Measurements from ENCODE around the gene OR8D2. TPM values are rescaled to one million over a fixed set of nuclear protein-coding genes. Genes with fewer than 3 reads are reported as not detected.

Gene OR8D2, protein sequence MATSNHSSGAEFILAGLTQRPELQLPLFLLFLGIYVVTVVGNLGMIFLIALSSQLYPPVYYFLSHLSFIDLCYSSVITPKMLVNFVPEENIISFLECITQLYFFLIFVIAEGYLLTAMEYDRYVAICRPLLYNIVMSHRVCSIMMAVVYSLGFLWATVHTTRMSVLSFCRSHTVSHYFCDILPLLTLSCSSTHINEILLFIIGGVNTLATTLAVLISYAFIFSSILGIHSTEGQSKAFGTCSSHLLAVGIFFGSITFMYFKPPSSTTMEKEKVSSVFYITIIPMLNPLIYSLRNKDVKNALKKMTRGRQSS
- polyA plus RNA-seq (2011; rRNA removed) (not detected in 2 replicates), polyA minus RNA-seq (2011; rRNA and poly(A)+ RNA removed) (not detected in 2 replicates)

DNA sequence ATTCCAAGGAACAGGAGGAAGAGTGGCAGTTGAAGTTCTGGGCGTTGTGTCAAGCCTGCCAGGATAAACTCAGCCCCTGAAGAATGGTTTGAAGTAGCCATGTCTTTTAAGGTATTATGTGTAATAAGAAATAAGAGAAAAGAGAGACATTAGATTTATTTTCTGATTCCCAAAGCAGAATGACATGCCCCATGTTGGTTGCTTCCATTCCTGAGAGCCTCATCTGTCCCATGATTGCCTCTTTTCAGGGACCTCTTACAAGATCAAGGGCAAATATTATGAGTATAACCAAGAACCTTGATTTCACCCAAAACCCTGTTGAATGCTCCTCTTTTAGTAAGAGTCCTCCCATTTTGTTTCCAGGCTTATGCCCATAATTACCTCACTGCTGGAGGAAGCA lies at the start of gene OR8D2:
OR8D2 (minus strand) TSS at position 101 of the 400 bp plus-strand sequence; CDS start at position 101, 0 bp downstream.
- no peak within 1 kb of the TSS for H3K4me3 ChIP-seq (ENCODE audit: low read depth, low read length)
- TF ChIP-seq, protein P1, sequence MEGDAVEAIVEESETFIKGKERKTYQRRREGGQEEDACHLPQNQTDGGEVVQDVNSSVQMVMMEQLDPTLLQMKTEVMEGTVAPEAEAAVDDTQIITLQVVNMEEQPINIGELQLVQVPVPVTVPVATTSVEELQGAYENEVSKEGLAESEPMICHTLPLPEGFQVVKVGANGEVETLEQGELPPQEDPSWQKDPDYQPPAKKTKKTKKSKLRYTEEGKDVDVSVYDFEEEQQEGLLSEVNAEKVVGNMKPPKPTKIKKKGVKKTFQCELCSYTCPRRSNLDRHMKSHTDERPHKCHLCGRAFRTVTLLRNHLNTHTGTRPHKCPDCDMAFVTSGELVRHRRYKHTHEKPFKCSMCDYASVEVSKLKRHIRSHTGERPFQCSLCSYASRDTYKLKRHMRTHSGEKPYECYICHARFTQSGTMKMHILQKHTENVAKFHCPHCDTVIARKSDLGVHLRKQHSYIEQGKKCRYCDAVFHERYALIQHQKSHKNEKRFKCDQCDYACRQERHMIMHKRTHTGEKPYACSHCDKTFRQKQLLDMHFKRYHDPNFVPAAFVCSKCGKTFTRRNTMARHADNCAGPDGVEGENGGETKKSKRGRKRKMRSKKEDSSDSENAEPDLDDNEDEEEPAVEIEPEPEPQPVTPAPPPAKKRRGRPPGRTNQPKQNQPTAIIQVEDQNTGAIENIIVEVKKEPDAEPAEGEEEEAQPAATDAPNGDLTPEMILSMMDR (IDR thresholded peaks at IDR 0.05; ENCODE audit: low read depth, low read length) = no peak
- H3K27ac ChIP-seq (ENCODE audit: low read depth, low read length) = no peak within 1 kb of the TSS
- H3K27me3 ChIP-seq (ENCODE audit: control insufficient read depth, insufficient read depth, low read length) = no peaks in the 10 kb centered on the region
- CTCF ChIA-PET = no interaction called here
- H3K9me3 ChIP-seq (ENCODE audit: control insufficient read depth, insufficient read depth, low read length) = no peaks in the 10 kb centered on the region
- DNase-seq (ENCODE audit: low read depth, low spot score) = no peak
- POLR2A ChIA-PET = no interaction called here

DNA sequence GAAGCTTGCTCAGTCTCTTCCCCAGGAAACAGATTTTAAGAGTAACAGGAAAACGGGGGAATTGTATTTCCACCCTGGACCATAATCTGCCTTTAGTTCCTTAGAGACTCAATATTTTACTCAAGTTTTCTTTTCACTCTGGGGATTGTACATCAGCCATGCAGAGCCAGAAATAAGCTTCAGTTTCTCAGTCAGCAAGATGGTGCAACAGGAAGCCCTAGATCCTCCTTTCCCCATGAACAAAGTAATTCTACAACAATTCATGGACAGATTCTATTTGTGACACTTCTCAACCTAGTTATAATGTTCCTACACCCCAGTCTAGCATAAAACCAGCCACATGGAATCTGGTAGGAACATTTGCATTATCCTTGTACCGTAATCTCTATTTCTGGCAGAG lies 39.6 kb upstream of the OR8D2 start:
- no peak for DNase-seq (ENCODE audit: low read depth, low spot score)
- TF ChIP-seq, protein P1 (IDR thresholded peaks at IDR 0.05; ENCODE audit: low read depth, low read length) = no peak
- no peaks in the 10 kb centered on the region for H3K27me3 ChIP-seq (ENCODE audit: control insufficient read depth, insufficient read depth, low read length)
- CTCF ChIA-PET = no interaction called here
- no peaks in the 10 kb centered on the region for H3K9me3 ChIP-seq (ENCODE audit: control insufficient read depth, insufficient read depth, low read length)
- no peak overlapping the region for H3K27ac ChIP-seq (ENCODE audit: low read depth, low read length)
- POLR2A ChIA-PET = no interaction called here
- H3K4me3 ChIP-seq (ENCODE audit: low read depth, low read length) = no peak overlapping the region

DNA sequence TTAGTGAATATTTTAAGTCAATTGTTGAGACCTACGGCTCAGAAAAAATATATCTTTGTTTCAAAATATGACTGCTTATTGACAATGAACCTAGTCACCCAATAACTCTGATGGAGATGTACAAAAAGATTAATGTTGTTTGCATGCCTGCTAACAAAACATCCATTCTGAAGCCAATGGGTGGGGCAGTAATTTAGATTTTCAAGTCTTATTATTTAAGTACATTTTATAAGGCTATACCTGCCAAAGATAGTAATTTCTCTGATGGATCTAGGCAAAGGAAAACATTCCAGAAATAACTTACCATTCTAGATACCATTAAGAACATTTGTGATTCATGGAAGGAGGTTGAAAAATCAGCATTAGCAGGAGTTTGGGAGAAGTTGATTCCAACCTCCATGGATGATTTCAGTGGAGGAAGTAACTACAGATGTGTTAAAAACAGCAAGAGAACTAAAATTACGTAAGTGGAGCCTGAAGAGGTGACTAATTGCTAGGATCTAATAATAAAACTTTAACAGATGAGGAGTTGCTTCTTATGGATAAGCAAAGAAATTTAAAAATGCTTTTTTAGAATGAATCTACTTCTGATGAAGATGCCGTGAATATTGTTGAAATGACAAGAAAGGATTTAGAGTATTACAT lies 26.4 kb upstream of the OR8D2 start:
- ChIA-PET CTCF (interaction anchor here (1.0 kb wide), 1 partner anchor 16 kb away, joined by 5 read pairs; no protein-coding TSS in a partner anchor), POLR2A (no interaction called here)
- H3K27ac ChIP-seq (ENCODE audit: low read depth, low read length) = no peak overlapping the region
- H3K9me3 ChIP-seq (ENCODE audit: control insufficient read depth, insufficient read depth, low read length) = no peaks in the 10 kb centered on the region
- no peak for DNase-seq (ENCODE audit: low read depth, low spot score)
- no peaks in the 10 kb centered on the region for H3K27me3 ChIP-seq (ENCODE audit: control insufficient read depth, insufficient read depth, low read length)
- TF ChIP-seq, protein P1 (IDR thresholded peaks at IDR 0.05; ENCODE audit: low read depth, low read length) = no peak
- H3K4me3 ChIP-seq (ENCODE audit: low read depth, low read length) = no peak overlapping the region

DNA sequence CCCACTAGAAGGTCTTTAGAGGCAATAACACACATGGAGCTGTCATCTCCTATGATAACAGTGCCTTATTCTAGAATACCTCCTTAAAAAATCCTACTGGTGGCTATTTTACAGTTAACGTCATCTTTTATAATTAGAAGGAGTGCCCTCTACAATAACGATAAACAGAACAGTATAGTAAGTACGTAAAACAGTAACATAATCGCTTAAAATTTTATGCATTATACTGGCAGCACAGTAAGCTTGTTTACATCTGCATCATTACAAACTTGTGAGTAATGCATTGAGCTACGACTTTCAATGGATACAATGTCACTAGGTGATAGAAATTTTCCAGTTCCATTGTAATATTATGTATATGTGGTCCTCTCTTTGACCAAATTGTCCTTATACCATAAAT lies 24.3 kb upstream of the OR8D2 start:
- CTCF ChIA-PET = interaction anchor here (1.7 kb wide), 2 partner anchors 58 to 273 kb away, joined by 6 to 9 read pairs; no protein-coding TSS in a partner anchor
- TF ChIP-seq, protein P1 (IDR thresholded peaks at IDR 0.05; ENCODE audit: low read depth, low read length) = no peak
- no peak overlapping the region for H3K27ac ChIP-seq (ENCODE audit: low read depth, low read length)
- POLR2A ChIA-PET = no interaction called here
- no peaks in the 10 kb centered on the region for H3K9me3 ChIP-seq (ENCODE audit: control insufficient read depth, insufficient read depth, low read length)
- H3K27me3 ChIP-seq (ENCODE audit: control insufficient read depth, insufficient read depth, low read length) = no peaks in the 10 kb centered on the region
- no peak overlapping the region for H3K4me3 ChIP-seq (ENCODE audit: low read depth, low read length)
- no peak for DNase-seq (ENCODE audit: low read depth, low spot score)

DNA sequence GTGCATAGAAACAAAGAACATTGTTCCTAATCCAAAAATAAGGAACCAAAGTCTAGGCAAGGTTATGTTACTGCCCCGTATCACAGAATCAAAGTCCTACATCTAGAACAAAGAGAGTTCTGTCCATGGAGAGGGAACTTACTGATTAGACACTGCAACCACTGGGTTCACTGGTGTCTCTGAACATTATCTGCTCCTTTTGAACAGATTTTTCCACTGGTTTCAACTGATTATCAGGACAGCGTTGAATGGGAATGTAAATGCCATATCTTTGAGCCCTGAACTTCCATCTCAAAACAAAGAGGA lies 20.1 kb upstream of the OR8D2 start:
- CTCF ChIA-PET = interaction anchor here (2.2 kb wide), 1 partner anchor 62 kb away, joined by 7 read pairs; no protein-coding TSS in a partner anchor
- TF ChIP-seq, protein P1 (IDR thresholded peaks at IDR 0.05; ENCODE audit: low read depth, low read length) = no peak
- no peak for DNase-seq (ENCODE audit: low read depth, low spot score)
- Histone ChIP-seq H3K4me3 (ENCODE audit: low read depth, low read length) (no peak overlapping the region), H3K27me3 (ENCODE audit: control insufficient read depth, insufficient read depth, low read length) (no peaks in the 10 kb centered on the region), H3K27ac (ENCODE audit: low read depth, low read length) (no peak overlapping the region), H3K9me3 (ENCODE audit: control insufficient read depth, insufficient read depth, low read length) (no peaks in the 10 kb centered on the region)
- POLR2A ChIA-PET = no interaction called here

Data from AG04450 (cell line).